ENCODE results near the gene ZNF783. TPM values are rescaled to one million over a fixed set of nuclear protein-coding genes. Genes with fewer than 3 reads are reported as not detected.

ZNF783 gene
- total RNA-seq, 1 donor from 2014 or later = 10.4 TPM

DNA sequence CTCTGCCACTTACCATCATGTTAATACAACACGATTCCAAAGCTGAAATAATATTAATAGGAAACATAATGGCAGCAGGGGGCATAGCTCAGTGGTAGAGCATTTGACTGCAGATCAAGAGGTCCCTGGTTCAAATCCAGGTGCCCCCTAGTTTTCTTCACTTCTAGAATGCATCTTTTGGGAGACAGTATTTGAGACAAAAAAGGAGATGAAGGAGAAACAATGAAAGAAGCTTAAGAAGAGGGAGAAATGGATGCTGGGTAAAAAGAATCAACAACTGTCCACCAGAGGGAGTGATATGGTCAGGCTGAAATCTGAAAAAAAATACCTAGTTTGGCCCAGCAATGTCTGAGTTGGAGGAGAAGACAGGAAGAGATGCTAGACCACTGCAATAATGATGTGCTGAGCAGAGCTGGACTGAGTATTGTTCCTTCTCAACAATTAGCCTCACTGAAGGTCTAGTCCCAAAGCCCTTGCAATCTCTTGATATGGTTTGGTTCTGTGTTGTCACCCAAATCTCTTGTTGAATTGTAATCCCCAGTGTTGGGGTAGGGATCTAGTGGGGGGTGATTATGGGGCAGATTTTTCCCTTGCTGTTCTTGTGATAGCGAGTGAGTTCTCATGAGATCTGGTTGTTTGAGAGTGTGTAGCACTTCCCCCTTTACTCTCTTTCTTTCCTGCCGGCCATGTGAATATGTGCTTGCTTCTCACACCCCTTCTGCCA lies 48.3 kb downstream of the ZNF783 start:
- no peaks in the 10 kb centered on the region for H3K36me3 ChIP-seq (ENCODE audit: control insufficient read depth, insufficient read depth, low read length)
- no peaks in the 10 kb centered on the region for H3K27me3 ChIP-seq (ENCODE audit: control insufficient read depth, insufficient read depth, low read length)
- peak; percentile 1 for DNase-seq (ENCODE audit: low read depth)
- H3K4me3 ChIP-seq (ENCODE audit: low read depth, low read length) = no peak overlapping the region
- TF ChIP-seq, protein P1, sequence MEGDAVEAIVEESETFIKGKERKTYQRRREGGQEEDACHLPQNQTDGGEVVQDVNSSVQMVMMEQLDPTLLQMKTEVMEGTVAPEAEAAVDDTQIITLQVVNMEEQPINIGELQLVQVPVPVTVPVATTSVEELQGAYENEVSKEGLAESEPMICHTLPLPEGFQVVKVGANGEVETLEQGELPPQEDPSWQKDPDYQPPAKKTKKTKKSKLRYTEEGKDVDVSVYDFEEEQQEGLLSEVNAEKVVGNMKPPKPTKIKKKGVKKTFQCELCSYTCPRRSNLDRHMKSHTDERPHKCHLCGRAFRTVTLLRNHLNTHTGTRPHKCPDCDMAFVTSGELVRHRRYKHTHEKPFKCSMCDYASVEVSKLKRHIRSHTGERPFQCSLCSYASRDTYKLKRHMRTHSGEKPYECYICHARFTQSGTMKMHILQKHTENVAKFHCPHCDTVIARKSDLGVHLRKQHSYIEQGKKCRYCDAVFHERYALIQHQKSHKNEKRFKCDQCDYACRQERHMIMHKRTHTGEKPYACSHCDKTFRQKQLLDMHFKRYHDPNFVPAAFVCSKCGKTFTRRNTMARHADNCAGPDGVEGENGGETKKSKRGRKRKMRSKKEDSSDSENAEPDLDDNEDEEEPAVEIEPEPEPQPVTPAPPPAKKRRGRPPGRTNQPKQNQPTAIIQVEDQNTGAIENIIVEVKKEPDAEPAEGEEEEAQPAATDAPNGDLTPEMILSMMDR (IDR thresholded peaks at IDR 0.05; ENCODE audit: insufficient read depth, low read length, poor library complexity, severe bottlenecking) = peak; percentile 47

DNA sequence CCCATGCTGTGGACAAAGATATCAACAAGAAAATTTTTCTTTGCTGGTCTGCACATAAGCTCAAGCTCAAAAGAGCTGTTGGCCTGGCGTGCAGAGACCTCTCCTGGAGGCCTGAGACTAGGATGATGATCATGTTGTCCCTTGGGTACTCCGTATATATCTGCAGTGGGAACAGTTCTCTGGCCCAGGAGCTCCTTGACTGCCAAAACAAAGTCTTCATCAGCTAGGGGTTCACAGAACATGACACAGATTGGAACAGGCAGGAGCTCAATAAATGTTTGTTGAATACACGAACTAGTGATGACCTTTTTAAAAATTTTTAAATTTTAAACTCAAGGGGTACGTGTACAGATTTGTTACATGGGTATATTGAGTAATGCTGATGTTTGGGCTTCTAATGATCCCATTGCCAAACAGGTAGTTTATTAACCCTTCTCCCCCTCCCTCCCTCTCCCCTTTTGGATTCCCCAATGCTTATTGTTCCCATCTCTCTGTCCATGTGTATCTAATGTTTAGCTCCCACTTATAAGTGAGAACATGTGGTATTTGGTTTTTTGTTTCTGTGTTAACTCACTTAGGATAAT lies 49.1 kb downstream of the ZNF783 start:
- no peaks in the 10 kb centered on the region for H3K36me3 ChIP-seq (ENCODE audit: control insufficient read depth, insufficient read depth, low read length)
- TF ChIP-seq, protein P1 (IDR thresholded peaks at IDR 0.05; ENCODE audit: insufficient read depth, low read length, poor library complexity, severe bottlenecking) = no peak
- no peak overlapping the region for H3K4me3 ChIP-seq (ENCODE audit: low read depth, low read length)
- DNase-seq (ENCODE audit: low read depth) = no peak
- H3K27me3 ChIP-seq (ENCODE audit: control insufficient read depth, insufficient read depth, low read length) = no peaks in the 10 kb centered on the region

- TF ChIP-seq, protein P1 (IDR thresholded peaks at IDR 0.05; ENCODE audit: insufficient read depth, low read length, poor library complexity, severe bottlenecking) = no peak
- Histone ChIP-seq H3K36me3 (ENCODE audit: control insufficient read depth, insufficient read depth, low read length) (no peaks in the 10 kb centered on the region), H3K27me3 (ENCODE audit: control insufficient read depth, insufficient read depth, low read length) (peaks cover 3% of the 10 kb centered on the region), H3K4me3 (ENCODE audit: low read depth, low read length) (no peak overlapping the region)
- no peak for DNase-seq (ENCODE audit: low read depth)
Observed at GRCh38 chr7:149313981-149314380, 52.0 kb downstream of the ZNF783 start.

DNA sequence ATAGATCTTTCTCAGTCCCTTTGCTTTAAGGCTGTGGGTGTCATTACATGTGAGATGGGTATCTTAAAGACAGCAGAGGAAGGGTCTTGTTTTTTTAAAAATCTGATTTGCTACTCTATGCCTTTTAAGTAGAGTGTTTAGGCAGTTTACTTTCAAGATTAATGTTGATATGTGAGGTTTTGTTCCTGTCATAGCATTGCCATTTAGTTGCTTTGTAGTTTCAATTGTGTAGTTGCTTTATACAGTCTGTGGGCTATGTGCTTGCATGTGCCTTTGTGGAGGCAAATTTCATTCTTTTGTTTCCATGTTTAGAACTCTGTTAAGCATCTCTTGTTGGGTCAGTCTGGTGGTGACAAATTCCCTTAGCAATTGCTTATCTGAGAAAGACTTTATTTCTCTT lies 54.6 kb downstream of the ZNF783 start:
- TF ChIP-seq, protein P1 (IDR thresholded peaks at IDR 0.05; ENCODE audit: insufficient read depth, low read length, poor library complexity, severe bottlenecking) = no peak
- DNase-seq (ENCODE audit: low read depth) = no peak

GRCh38 chr7:149317496-149317895 lies 55.5 kb downstream of the ZNF783 start:
- Histone ChIP-seq H3K36me3 (ENCODE audit: control insufficient read depth, insufficient read depth, low read length) (no peaks in the 10 kb centered on the region), H3K4me3 (ENCODE audit: low read depth, low read length) (no peak overlapping the region), H3K27me3 (ENCODE audit: control insufficient read depth, insufficient read depth, low read length) (peaks cover 3% of the 10 kb centered on the region)
- DNase-seq (ENCODE audit: low read depth) = no peak
- TF ChIP-seq, protein P1 (IDR thresholded peaks at IDR 0.05; ENCODE audit: insufficient read depth, low read length, poor library complexity, severe bottlenecking) = no peak

More for the DNA sequence above, 54.6 kb downstream of the ZNF783 start:
- no peaks in the 10 kb centered on the region for H3K36me3 ChIP-seq (ENCODE audit: control insufficient read depth, insufficient read depth, low read length)
- peaks cover 3% of the 10 kb centered on the region for H3K27me3 ChIP-seq (ENCODE audit: control insufficient read depth, insufficient read depth, low read length)
- no peak overlapping the region for H3K4me3 ChIP-seq (ENCODE audit: low read depth, low read length)
